Measurements from ENCODE around the gene PPP1CC.

- TF ChIP-seq CTCF (IDR thresholded peaks at IDR 0.05) (no peak), POLR2A (IDR thresholded peaks at IDR 0.05) (no peak)
Measured at GRCh38 chr12:110767863-110768262, 25.2 kb upstream of the PPP1CC start.

All from uterus (tissue), 2 donors.